ENCODE data around the gene ABCC4. TPM values are rescaled to one million over a fixed set of nuclear protein-coding genes. Genes with fewer than 3 reads are reported as not detected.

ABCC4 gene
- total and polyA plus RNA-seq, 2 donors (not counting 1 experiment from before 2014, with no cell fraction given): 1.8 to 7.1 TPM

DNA sequence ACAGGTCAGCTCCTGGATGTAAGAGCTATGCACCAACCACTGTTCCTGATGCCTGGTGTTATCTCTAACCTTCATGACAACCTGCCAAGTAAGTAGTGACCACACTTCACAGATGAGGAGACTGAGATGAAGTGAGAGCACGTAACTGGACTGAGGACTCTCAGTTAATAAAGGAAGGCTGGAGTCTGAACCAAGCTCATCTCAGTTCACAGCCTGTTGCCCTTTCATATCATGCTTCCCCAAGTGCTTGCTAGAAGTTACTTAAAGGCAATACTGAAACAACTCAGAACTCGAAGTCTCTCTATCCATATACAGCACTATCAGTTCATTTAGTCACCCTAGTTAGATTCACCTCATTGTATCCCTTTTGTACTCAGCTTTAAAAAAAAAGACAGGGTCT is 119.7 kb downstream of the ABCC4 start:
- H3K27me3 Mint-ChIP-seq: no peaks in the 10 kb centered on the region
- Histone ChIP-seq H3K79me2 (ENCODE audit: control insufficient read depth, insufficient read depth, low read length) (no peaks in the 10 kb centered on the region), H3K27ac (ENCODE audit: low read length in 2 of 2) (no peak overlapping the region), H3K9ac (ENCODE audit: low read length) (no peak overlapping the region), H2AFZ (ENCODE audit: insufficient read depth, low read depth, low read length, poor library complexity, severe bottlenecking) (no peak overlapping the region), H3K4me2 (replicated peaks; ENCODE audit: low read depth, low read length, poor library complexity, severe bottlenecking) (no peak overlapping the region), H3K36me3 (replicated peaks in 1 of 2; ENCODE audit: control extremely low read depth in 1 of 2, control insufficient read depth in 1 of 2, extremely low read depth in 1 of 2, insufficient read depth in 2 of 2, low read length in 1 of 2) (no peaks in the 10 kb centered on the region), H4K20me1 (ENCODE audit: control insufficient read depth, insufficient read depth, low read length, poor library complexity, severe bottlenecking) (no peaks in the 10 kb centered on the region), H3K4me1 (ENCODE audit: control insufficient read depth in 2 of 2, insufficient read depth in 2 of 2, low read length in 2 of 2) (peaks cover 6 to 10% of the 10 kb centered on the region in 2 donors), H3K4me3 (ENCODE audit: control extremely low read depth in 1 of 5, extremely low read depth in 1 of 5, insufficient read depth in 1 of 5, low read depth in 2 of 5, low read length in 4 of 5) (no peak overlapping the region), H3K9me3 (ENCODE audit: control extremely low read depth in 1 of 3, control insufficient read depth in 2 of 3, insufficient read depth in 1 of 3, low read length in 2 of 3) (no peaks in the 10 kb centered on the region), H3K27me3 (replicated peaks in 1 of 4; ENCODE audit: control extremely low read depth in 1 of 4, control insufficient read depth in 3 of 4, insufficient read depth in 4 of 4, low read length in 3 of 4) (no peaks in the 10 kb centered on the region)
- H3K9me3 Mint-ChIP-seq (ENCODE audit: insufficient read depth): no peaks in the 10 kb centered on the region
- WGBS (ENCODE audit: insufficient coverage): 83% methylated on average over 1 of the region's 2 CpGs
- ChIA-PET POLR2A (no interaction called here), CTCF (interaction anchor here (0.9 to 2.7 kb wide), 4 partner anchors 8 to 223 kb away, joined by 3 to 19 read pairs (median 11); no protein-coding TSS in a partner anchor)
- ATAC-seq (ENCODE audit: low read depth) (no peak), DNase-seq (no peak)
- H3K27ac Mint-ChIP-seq: no peak overlapping the region
- TF ChIP-seq, protein P1, sequence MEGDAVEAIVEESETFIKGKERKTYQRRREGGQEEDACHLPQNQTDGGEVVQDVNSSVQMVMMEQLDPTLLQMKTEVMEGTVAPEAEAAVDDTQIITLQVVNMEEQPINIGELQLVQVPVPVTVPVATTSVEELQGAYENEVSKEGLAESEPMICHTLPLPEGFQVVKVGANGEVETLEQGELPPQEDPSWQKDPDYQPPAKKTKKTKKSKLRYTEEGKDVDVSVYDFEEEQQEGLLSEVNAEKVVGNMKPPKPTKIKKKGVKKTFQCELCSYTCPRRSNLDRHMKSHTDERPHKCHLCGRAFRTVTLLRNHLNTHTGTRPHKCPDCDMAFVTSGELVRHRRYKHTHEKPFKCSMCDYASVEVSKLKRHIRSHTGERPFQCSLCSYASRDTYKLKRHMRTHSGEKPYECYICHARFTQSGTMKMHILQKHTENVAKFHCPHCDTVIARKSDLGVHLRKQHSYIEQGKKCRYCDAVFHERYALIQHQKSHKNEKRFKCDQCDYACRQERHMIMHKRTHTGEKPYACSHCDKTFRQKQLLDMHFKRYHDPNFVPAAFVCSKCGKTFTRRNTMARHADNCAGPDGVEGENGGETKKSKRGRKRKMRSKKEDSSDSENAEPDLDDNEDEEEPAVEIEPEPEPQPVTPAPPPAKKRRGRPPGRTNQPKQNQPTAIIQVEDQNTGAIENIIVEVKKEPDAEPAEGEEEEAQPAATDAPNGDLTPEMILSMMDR (IDR thresholded peaks at IDR 0.05): no peak
- TF ChIP-seq EZH2 (IDR thresholded peaks at IDR 0.05; ENCODE audit: borderline replicate concordance, insufficient read depth, low read depth, low read length, poor library complexity, severe bottlenecking): no peak
- H3K4me1 Mint-ChIP-seq: peaks cover 14% of the 10 kb centered on the region
- intact Hi-C loops (cut with micrococcal nuclease): no loop called here
- no peak overlapping the region for H3K4me3 Mint-ChIP-seq

DNA sequence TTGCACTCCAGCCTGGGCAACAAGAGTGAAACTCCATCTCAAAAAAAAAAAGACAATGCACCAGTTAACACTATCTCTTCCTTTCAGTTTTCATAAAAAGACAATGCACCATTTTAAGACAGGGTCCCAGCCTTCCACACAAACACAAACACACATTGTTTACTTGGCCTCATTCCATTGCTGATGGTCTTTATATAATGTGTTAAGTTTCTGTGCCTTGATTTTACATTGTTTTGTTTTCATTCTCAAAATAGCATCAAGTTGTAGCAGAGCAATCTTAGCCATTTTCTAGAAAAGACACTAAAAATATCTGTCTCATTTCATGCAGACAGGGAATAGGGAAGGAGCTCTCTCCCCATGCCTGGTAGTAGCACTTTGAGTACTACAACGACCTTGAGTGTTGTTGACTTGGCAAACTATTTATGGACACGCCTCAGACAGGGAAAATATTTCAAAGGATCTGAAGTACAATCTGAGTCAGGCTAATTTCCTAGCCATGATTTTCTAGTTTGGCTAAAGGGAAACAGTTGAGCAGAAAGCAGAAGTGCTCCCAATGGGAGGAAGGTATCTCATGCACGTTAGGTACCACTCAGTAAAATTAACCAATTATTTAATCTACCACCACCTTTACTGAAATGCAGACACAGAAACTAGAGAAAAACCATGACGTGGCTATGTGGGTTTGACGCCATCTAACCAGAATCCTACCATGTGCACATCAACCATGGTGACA is 120.6 kb downstream of the ABCC4 start:
- POLR2A ChIA-PET: no interaction called here
- no peak for ATAC-seq (ENCODE audit: low read depth)
- Histone ChIP-seq H3K27ac (ENCODE audit: low read length in 2 of 2) (no peak overlapping the region), H3K36me3 (replicated peaks in 1 of 2; ENCODE audit: control extremely low read depth in 1 of 2, control insufficient read depth in 1 of 2, extremely low read depth in 1 of 2, insufficient read depth in 2 of 2, low read length in 1 of 2) (no peaks in the 10 kb centered on the region), H3K27me3 (replicated peaks in 1 of 4; ENCODE audit: control extremely low read depth in 1 of 4, control insufficient read depth in 3 of 4, insufficient read depth in 4 of 4, low read length in 3 of 4) (no peaks in the 10 kb centered on the region), H3K9me3 (ENCODE audit: control extremely low read depth in 1 of 3, control insufficient read depth in 2 of 3, insufficient read depth in 1 of 3, low read length in 2 of 3) (no peaks in the 10 kb centered on the region), H3K4me2 (replicated peaks; ENCODE audit: low read depth, low read length, poor library complexity, severe bottlenecking) (no peak overlapping the region), H3K4me1 (ENCODE audit: control insufficient read depth in 2 of 2, insufficient read depth in 2 of 2, low read length in 2 of 2) (peaks cover 4 to 6% of the 10 kb centered on the region in 2 donors), H3K4me3 (ENCODE audit: control extremely low read depth in 1 of 5, extremely low read depth in 1 of 5, insufficient read depth in 1 of 5, low read depth in 2 of 5, low read length in 4 of 5) (no peak overlapping the region), H2AFZ (ENCODE audit: insufficient read depth, low read depth, low read length, poor library complexity, severe bottlenecking) (no peak overlapping the region), H3K9ac (ENCODE audit: low read length) (no peak overlapping the region), H4K20me1 (ENCODE audit: control insufficient read depth, insufficient read depth, low read length, poor library complexity, severe bottlenecking) (no peaks in the 10 kb centered on the region), H3K79me2 (ENCODE audit: control insufficient read depth, insufficient read depth, low read length) (no peaks in the 10 kb centered on the region)
- intact Hi-C loops (cut with micrococcal nuclease): no loop called here
- no peak for DNase-seq
- H3K27ac Mint-ChIP-seq: no peak overlapping the region
- H3K9me3 Mint-ChIP-seq (ENCODE audit: insufficient read depth): no peaks in the 10 kb centered on the region
- no peak overlapping the region for H3K4me3 Mint-ChIP-seq
- CTCF ChIA-PET: interaction anchor here (2.2 to 2.7 kb wide), 3 partner anchors 9 to 224 kb away, joined by 9 to 19 read pairs (median 13); no protein-coding TSS in a partner anchor
- no peaks in the 10 kb centered on the region for H3K27me3 Mint-ChIP-seq
- TF ChIP-seq, protein P1 (IDR thresholded peaks at IDR 0.05): no peak
- no peak for TF ChIP-seq EZH2 (IDR thresholded peaks at IDR 0.05; ENCODE audit: borderline replicate concordance, insufficient read depth, low read depth, low read length, poor library complexity, severe bottlenecking)
- WGBS (ENCODE audit: insufficient coverage): 72% methylated on average over 4 of the region's 5 CpGs
- H3K4me1 Mint-ChIP-seq: peaks cover 9% of the 10 kb centered on the region
